NCI-H748 treated with DMSO at 0.1 percent for 48 hours (cell line): ENCODE measurements around the gene GBP7.
"Not testable (repeated sequence)": the region's sequence is repeated elsewhere in the genome, so short reads cannot be mapped to it uniquely, and the experiment has no call there.

Experiments
- DNase-seq: peaks from one replicate; lab custom pipeline; 2025; lab: John Stamatoyannopoulos, UW

GBP7 gene

DNA sequence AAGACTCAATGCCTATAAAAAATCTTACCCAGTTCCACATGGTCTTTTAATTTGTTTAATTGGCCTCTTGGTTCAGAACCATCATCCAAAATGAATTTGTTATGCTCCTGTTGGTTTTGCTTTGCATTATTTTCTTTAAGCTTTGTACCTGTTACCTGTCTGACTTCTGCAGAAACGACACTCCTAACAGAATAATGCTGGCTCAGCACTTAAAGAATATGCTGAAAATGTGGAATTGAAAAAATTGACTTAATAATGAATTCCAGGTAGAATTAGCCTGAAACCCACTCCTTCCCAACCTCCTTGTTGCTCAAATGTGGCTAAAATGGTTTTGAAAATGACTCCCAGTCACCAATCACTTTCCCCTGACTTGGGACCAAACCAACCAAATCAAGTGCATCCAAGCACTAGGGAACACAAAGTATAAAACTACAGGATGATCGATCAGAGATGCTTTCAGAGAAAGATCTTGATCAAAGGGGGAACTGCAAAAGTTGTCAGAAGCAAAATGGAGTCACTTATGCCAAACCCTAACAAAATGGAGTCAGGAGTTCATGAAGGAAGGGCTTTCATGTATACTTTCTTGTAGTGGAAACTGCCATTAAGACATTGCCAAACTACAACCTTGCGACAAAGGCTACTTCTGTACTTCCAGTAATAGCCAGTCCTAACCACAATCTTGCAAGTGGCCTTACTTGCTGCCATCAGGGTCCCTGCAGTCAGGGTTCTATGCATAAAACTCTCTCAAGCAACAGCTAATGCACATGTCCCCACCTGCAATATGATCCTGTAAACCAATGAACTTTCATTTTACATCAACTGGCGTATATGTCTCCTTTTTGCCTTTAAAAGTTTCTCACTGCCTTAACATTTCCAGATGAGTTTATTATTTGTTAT, 5.4 kb downstream of the GBP7 start:
- DNase-seq, result no peak

GRCh38 chr1:89169166-89169565, 6.6 kb downstream of the GBP7 start:
- DNase-seq, result no peak

GRCh38 chr1:89167590-89168230, 8.1 kb downstream of the GBP7 start:
- no peak for DNase-seq

GRCh38 chr1:89166705-89167104, 9.1 kb downstream of the GBP7 start:
- no peak for DNase-seq

- DNase-seq, result no peak
These were observed 10.0 kb downstream of the GBP7 start for GRCh38 chr1:89165811-89166210.

DNA sequence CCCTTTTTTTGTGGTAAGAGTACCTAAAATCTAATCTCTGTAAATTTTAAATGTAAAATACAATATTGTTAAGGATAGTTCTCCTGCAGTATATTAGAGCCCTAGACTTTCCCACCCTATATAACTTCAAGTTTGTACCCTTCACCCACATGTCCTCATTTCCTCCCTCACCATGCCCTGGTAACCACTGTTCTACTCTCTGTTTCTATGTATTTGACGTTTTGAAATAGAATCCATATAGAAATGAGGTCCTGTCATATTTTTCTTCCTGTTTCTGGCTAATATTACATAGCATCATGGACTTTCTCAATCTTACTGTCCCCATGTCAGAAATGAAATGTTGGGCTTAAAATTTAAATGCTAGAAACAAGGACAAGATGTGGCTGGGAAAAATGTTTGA, 24.8 kb downstream of the GBP7 start:
- DNase-seq, result no peak

DNA sequence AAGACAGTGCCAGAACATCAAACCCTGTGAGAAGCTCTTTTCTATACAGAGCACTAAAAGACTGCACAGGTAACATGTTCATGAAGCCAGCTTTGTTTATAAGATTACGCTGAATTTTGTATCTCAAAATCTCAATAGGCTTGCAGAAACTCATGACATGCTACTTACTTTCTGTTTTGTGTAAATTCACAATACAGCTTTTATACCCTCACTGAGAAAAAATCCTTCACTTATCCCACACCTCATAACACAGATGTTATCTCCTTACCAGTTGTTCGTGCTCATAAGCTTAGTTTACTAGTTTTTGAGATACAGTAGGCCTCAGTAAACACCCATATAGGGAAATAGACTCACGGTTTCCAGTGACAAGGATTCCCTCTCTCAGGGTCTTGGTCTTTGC, 25.8 kb downstream of the GBP7 start:
- no peak for DNase-seq

GRCh38 chr1:89149229-89149628, 26.6 kb downstream of the GBP7 start:
- DNase-seq, result no peak

DNA sequence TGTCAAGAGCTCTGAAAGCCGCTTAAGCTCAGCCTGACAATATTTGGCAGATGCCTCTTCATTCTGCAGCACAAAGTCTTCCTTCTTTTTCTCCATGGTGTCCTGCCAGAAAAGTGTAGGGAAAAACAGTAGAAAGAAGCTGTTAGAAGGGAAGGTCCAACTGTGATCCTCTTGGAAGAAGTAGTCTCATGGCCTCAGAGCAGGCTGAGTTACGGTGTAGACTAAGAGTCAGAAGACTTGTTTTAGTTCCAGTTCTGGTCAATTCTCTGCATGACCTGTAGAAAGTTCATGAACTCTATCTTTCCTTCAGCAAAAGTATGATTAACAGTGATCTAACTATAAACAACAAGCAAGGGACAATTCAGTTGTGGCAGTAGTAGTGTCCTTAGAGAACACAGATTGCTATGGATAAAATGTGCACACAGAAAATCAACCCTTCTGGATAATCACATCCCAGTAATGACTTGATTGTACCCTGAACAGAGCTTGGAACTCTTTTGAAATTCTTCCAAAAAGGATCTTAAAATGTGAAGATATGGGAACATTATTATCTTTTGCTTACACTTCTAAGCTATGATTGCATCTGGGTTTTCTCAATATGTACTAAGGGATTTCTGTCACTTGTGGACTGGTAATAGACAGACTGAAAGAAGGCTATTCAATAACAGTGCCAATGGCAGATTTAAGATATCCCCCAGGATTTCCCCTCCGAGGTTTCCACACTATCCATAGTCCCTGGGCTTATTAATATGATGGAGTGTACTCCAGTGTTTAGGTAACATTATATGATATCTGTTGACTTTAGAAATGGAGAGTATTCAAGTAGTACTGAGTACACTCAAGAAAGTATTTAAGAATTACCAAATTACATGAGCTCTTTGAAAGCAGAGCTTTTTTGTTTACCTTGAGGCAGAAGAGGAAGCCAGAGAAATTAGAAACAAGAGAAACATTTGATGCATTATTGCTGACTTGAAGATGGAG, 27.8 kb downstream of the GBP7 start:
- DNase-seq, result no peak

GRCh38 chr1:89146721-89147120, 29.1 kb downstream of the GBP7 start:
- no peak for DNase-seq

DNA sequence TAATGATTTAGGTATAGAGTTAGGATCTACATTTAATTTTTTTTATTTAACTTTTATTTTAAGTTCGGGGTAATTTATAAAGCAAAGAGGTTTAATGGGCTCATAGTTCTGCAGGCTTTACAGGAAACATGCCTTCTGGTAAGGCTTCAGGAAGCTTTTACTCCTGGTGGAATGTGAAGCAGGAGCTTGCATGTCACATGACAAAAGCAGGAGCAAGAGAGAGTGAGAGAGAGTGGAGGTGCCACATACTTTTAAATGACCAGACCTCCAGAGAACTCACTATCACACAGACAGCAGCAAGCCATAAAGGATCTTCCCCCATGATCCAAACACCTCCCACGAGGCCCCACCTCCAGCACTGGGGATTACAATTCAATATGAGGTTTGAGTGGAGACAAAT, 32.3 kb downstream of the GBP7 start:
- DNase-seq, result no peak

- DNase-seq, result no peak
These were observed 33.6 kb downstream of the GBP7 start for GRCh38 chr1:89142160-89142559.

GRCh38 chr1:89133747-89134146, 42.1 kb downstream of the GBP7 start:
- no peak for DNase-seq

- no peak for DNase-seq
These were observed 45.1 kb downstream of the GBP7 start for GRCh38 chr1:89130716-89131115.

GRCh38 chr1:89129911-89130310, 45.9 kb downstream of the GBP7 start:
- no peak for DNase-seq

GRCh38 chr1:89128003-89128458, 47.8 kb downstream of the GBP7 start:
- DNase-seq, result not testable (repeated sequence)

GRCh38 chr1:89126602-89127565, 48.9 kb downstream of the GBP7 start:
- DNase-seq, result not testable (repeated sequence)

DNA sequence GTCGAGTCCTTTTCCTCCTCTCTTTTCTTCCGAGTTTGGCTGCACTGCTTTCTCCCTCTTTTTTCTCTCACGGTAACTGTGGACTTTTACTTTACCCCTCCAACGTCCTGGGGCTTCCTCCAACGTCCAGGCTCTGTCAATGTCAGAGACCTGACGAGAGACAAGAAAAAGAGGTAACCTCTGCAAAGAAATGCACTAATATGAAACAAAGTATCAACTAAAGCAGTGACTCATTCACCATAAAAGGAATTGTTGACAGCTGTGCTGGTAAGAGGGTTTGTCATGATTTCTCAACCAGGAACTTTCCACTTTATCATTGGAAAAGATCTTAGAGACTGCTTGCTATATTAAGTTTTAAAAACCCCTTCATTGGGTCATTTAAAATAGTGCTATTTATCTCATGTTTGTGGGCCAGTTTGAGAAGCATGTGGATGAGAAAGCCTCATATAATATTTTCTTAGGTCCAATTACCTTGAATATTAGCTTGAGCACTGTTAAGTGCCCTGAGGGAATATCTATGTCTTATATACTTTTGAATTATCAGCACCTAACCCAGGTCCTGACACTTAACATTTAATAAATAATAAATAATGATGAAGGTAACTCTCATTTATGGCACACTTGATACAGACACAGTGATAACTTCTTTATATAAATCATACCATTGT, 49.8 kb downstream of the GBP7 start, which contains the start of gene GBP2:
Gene GBP2, minus strand, starts transcription at position 202 of the 668 bp plus-strand sequence. CDS start 4,148 bp downstream, outside the sequence.
- DNase-seq, result no peak

GRCh38 chr1:89125240-89125912, 50.4 kb downstream of the GBP7 start:
- no peak for DNase-seq

GRCh38 chr1:89121641-89122040, 54.2 kb downstream of the GBP7 start:
- no peak for DNase-seq
